ENCODE results near the gene RETREG1.

GRCh38 chr5:16531063-16531648 is 85.6 kb downstream of the RETREG1 start:
- TF ChIP-seq CTCF (conservative IDR thresholded peaks at IDR 0.05; ENCODE audit: low read length) (no peak), EZH2phosphoT487 (IDR thresholded peaks at IDR 0.05; ENCODE audit: borderline replicate concordance) (no peak)
